ENCODE data around the gene CRMP1. TPM values are rescaled to one million over a fixed set of nuclear protein-coding genes. Genes with fewer than 3 reads are reported as not detected.

The CRMP1 gene
- total RNA-seq = 0.16 TPM
- long read RNA-seq, partial matches to known transcripts = 0 of 3 reads
- long read RNA-seq, other reads (novel, unspliced or antisense) = 2 of 3 reads

- no peak for DNase-seq (ENCODE audit: low spot score)
Measured at GRCh38 chr4:5893004-5893580, at the start of gene CRMP1. TSS of gene CRMP1 (minus strand) at chr4:5893086. CDS start at chr4:5892969, 117 bp downstream.

GRCh38 chr4:5941601-5942000 lies 48.7 kb upstream of the CRMP1 start:
- no peak for DNase-seq (ENCODE audit: low spot score)

- DNase-seq (ENCODE audit: low spot score) = no peak
Measured at GRCh38 chr4:5940470-5941203, 47.8 kb upstream of the CRMP1 start.

GRCh38 chr4:5933996-5934831 lies 41.3 kb upstream of the CRMP1 start:
- peak; percentile 68 for DNase-seq (ENCODE audit: low spot score)

GRCh38 chr4:5933116-5933515 lies 40.2 kb upstream of the CRMP1 start:
- no peak for DNase-seq (ENCODE audit: low spot score)

GRCh38 chr4:5932035-5932568 lies 39.2 kb upstream of the CRMP1 start:
- DNase-seq (ENCODE audit: low spot score) = peak; percentile 41

- DNase-seq (ENCODE audit: low spot score) = peak; percentile 49
Measured at GRCh38 chr4:5931526-5931925, 38.6 kb upstream of the CRMP1 start.

- DNase-seq (ENCODE audit: low spot score) = peak; percentile 45
Measured at GRCh38 chr4:5930876-5931275, 38.0 kb upstream of the CRMP1 start.

GRCh38 chr4:5930456-5930855 lies 37.6 kb upstream of the CRMP1 start:
- DNase-seq (ENCODE audit: low spot score) = peak; percentile 79

- no peak for DNase-seq (ENCODE audit: low spot score)
Measured at GRCh38 chr4:5928844-5929420, 36.0 kb upstream of the CRMP1 start.

- peak; percentile 69 for DNase-seq (ENCODE audit: low spot score)
Measured at GRCh38 chr4:5928274-5928673, 35.4 kb upstream of the CRMP1 start.

GRCh38 chr4:5927747-5928146 lies 34.9 kb upstream of the CRMP1 start:
- DNase-seq (ENCODE audit: low spot score) = peak; percentile 65

GRCh38 chr4:5927116-5927515 lies 34.2 kb upstream of the CRMP1 start:
- DNase-seq (ENCODE audit: low spot score) = peak; percentile 60

GRCh38 chr4:5926598-5926997 lies 33.7 kb upstream of the CRMP1 start:
- DNase-seq (ENCODE audit: low spot score) = peak; percentile 75

GRCh38 chr4:5925419-5926200 lies 32.7 kb upstream of the CRMP1 start:
- DNase-seq (ENCODE audit: low spot score) = peak; percentile 64

- peak; percentile 64 for DNase-seq (ENCODE audit: low spot score)
Measured at GRCh38 chr4:5924461-5925125, 31.7 kb upstream of the CRMP1 start.

- DNase-seq (ENCODE audit: low spot score) = peak; percentile 71
Measured at GRCh38 chr4:5923376-5923775, 30.5 kb upstream of the CRMP1 start.

- DNase-seq (ENCODE audit: low spot score) = peak; percentile 57
Measured at GRCh38 chr4:5922556-5922955, 29.7 kb upstream of the CRMP1 start.

GRCh38 chr4:5921981-5922380 lies 29.1 kb upstream of the CRMP1 start:
- DNase-seq (ENCODE audit: low spot score) = peak; percentile 64
